Measurements from ENCODE around the gene UBE2L6.

DNA sequence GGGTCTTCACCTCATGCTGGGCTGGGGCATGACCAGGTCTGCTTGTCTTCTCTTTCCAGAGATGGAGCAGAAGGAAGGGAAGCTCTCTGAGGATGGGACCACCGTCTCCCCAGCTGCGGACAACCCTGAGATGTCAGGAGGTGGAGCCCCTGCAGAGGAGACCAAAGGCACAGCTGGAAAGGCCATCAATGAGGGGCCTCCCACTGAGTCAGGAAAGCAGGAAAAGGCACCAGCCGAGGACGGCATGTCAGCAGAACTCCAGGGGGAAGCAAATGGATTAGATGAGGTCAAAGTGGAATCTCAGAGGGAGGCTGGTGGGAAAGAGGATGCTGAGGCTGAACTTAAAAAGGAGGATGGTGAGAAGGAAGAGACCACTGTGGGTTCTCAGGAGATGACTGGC lies 24.9 kb downstream of the UBE2L6 start:
- TF ChIP-seq, protein P1, sequence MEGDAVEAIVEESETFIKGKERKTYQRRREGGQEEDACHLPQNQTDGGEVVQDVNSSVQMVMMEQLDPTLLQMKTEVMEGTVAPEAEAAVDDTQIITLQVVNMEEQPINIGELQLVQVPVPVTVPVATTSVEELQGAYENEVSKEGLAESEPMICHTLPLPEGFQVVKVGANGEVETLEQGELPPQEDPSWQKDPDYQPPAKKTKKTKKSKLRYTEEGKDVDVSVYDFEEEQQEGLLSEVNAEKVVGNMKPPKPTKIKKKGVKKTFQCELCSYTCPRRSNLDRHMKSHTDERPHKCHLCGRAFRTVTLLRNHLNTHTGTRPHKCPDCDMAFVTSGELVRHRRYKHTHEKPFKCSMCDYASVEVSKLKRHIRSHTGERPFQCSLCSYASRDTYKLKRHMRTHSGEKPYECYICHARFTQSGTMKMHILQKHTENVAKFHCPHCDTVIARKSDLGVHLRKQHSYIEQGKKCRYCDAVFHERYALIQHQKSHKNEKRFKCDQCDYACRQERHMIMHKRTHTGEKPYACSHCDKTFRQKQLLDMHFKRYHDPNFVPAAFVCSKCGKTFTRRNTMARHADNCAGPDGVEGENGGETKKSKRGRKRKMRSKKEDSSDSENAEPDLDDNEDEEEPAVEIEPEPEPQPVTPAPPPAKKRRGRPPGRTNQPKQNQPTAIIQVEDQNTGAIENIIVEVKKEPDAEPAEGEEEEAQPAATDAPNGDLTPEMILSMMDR (IDR thresholded peaks at IDR 0.05), result no peak
- TF ChIP-seq POLR2A (IDR thresholded peaks at IDR 0.05), result no peak

Measured in vagina (tissue), 2 donors.